GM12865 (cell line): ENCODE measurements around the gene ATP13A4.

ENCODE experiments used
- DNase-seq: peaks from one replicate; pipeline ENCODE4 v3.0.0; 2010; ENCODE audit warnings: low read depth
- H3K4me3 ChIP-seq: 2 replicates; pipeline ENCODE4 v1.5.1; 2011; ENCODE audit warnings: mild to moderate bottlenecking, low read depth, low read length, control low read depth
- TF ChIP-seq, protein P1 (sequence below): IDR thresholded peaks from 2 replicates; pipeline ENCODE4 v1.5.1; 2011; ENCODE audit warnings: low read length, control low read depth, low read depth, inconsistent platforms; ENCODE audit not compliant: insufficient read depth; ENCODE audit errors: missing control alignments

Gene ATP13A4

DNA sequence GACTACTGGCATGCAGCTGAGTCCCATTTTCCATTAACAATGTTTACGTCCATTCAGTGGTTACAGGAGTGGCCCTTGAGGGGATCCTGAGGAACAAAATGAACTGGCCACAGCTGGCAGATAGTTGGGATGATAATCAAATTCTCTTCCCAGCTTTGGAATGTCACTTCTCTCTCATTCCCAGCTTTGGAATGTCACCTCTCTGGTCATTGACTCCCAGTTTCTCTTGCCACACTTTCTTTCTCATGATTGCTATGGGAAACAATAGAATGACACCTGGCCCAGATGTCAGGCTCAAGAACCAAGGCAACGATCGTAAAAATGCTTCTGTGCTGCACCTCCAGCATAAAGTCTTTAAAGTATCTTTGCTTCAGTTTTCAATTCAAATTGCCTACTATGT is 34.0 kb downstream of the ATP13A4 start:
- TF ChIP-seq, protein P1, sequence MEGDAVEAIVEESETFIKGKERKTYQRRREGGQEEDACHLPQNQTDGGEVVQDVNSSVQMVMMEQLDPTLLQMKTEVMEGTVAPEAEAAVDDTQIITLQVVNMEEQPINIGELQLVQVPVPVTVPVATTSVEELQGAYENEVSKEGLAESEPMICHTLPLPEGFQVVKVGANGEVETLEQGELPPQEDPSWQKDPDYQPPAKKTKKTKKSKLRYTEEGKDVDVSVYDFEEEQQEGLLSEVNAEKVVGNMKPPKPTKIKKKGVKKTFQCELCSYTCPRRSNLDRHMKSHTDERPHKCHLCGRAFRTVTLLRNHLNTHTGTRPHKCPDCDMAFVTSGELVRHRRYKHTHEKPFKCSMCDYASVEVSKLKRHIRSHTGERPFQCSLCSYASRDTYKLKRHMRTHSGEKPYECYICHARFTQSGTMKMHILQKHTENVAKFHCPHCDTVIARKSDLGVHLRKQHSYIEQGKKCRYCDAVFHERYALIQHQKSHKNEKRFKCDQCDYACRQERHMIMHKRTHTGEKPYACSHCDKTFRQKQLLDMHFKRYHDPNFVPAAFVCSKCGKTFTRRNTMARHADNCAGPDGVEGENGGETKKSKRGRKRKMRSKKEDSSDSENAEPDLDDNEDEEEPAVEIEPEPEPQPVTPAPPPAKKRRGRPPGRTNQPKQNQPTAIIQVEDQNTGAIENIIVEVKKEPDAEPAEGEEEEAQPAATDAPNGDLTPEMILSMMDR, result no peak
- no peak overlapping the region for H3K4me3 ChIP-seq
- no peak for DNase-seq

DNA sequence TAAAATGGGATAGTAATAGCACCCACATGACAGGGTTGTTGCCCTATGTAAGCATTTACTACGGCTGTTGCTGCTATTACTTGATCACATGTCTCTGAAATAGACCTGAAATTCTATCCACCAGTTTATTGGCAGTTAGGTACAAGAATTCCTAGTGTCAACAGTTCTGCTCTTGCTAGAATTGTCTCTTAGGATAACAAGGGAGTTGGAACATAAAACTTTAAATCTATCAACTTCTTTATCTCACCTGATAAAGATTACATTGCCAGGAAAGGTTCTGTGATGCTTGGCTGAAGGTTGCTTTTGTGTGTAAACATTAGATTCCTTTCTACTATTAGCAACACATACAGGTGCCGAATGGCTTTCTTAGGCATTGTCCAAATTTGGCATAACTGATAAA is 38.7 kb downstream of the ATP13A4 start:
- DNase-seq, result no peak
- H3K4me3 ChIP-seq, result no peak overlapping the region
- TF ChIP-seq, protein P1, result no peak

DNA sequence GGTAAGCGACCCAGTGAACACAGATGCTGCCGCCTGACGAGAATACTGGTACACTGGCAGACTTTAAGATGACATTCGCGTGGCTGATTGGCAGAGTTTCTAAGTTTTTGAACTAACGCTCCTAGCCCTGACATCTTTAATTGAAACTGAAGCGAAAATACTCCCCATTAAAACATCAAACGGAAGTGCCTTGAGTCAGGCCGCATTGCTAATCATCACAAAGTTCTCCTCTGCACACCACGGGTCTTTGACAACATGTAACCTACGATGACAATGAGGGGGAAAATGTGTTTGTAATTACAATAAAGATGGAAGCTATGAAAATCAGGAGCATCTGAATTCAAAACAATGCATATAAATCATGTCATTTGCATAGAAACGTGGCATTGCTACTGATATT is 44.5 kb downstream of the ATP13A4 start:
- TF ChIP-seq, protein P1, result no peak
- DNase-seq, result no peak
- no peak overlapping the region for H3K4me3 ChIP-seq

DNA sequence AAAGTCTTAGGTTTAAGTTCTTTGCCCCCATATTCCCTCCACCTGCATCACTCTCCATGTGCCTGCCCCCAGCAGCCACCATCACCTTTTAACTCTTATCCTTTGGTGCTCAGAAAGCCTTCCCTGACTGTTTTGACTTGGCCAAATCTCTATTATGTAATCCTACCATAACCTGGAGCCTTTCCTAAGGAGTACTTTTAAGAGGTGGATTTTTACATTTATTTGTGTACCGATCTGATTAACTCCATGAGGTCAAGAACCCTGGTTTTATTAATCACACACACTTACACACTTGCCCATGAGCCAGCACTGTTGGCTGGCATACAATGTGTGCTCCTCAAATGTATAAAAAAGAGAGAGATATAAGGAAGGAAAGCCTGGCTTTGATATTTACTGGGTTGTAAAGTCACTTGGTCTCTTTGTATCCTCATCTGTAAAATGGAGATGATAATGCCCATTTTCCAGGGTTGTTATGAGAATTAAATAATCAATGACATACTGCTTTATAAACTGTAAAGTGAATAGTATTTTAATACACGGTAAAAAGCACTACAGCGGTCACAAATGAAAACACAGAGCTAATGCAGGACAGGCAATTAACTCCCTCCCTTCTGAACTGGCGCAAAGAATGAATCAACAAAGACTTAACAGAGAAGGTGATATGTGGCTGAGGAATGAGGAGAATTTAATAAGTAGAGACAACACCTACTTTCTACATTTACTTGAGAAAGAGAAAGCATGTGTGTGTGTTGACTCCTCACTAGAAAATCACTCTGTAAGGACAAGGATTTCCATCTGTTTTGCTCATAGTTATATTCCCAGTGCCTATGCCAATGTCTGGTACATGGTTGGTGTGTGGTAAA is 45.4 kb downstream of the ATP13A4 start:
- DNase-seq, result no peak
- no peak overlapping the region for H3K4me3 ChIP-seq
- TF ChIP-seq, protein P1, result no peak

DNA sequence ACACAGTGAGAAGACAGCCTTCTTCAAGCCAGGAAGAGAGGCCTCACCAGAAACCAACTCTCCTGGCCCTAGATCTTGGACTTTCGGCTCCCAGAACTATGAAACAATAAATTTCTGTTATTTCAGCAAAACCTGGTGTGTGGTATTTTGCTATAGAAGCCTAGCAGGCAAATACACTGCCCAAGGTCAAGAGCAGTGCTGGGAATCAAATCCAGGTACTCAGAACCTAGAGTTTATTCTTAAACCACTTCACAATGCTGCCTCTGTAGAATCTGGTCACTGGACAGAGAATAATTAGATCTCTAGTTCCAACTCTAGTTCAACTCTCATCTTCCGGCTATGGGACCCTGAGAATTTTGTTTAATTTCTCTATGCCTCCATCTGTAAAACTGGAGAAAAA is 46.6 kb downstream of the ATP13A4 start:
- TF ChIP-seq, protein P1, result no peak
- H3K4me3 ChIP-seq, result no peak overlapping the region
- DNase-seq, result no peak

DNA sequence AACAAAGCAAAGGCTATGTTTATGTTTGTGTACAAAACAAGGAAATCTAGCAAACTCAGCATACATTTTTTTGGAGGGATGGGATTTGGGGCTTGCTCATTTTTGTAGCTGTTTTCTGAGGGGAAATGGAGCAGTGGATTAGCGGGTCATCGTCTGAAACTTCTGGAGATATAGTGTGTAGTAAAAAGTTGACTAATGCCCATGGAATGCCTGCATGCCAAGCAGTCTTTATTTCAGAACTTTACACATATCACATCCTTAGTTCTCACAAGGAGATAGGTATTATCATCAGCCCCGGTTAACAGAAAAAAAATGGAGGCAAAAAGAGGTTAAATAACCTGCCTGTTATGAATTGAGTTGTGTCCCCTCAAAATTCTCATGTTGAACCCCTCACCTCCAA is 47.1 kb downstream of the ATP13A4 start:
- no peak for DNase-seq
- TF ChIP-seq, protein P1, result no peak
- H3K4me3 ChIP-seq, result no peak overlapping the region

DNA sequence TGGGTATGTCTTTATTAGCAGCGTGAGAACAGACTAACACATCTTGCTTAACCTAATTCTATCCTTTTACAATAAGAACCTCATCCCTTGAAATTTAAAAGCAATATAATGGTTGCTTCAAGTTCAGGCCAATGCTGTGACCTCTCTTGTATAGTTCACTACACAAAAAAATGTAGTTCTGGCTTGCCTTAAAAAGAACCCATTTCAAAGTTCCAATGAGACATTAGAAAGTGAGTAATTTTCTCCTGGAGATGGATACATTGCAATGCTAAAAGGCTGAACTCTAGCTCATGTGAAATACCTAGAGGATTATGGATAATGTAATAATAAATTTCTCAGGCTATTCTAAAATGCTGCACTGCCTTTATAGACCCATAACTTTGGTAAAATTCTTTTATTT is 47.8 kb downstream of the ATP13A4 start:
- TF ChIP-seq, protein P1, result no peak
- no peak for DNase-seq
- H3K4me3 ChIP-seq, result no peak overlapping the region
